ENCODE data around the gene PROSER1.
"Not testable (repeated sequence)": the region's sequence is repeated elsewhere in the genome, so short reads cannot be mapped to it uniquely, and the experiment has no call there.

PROSER1 gene

DNA sequence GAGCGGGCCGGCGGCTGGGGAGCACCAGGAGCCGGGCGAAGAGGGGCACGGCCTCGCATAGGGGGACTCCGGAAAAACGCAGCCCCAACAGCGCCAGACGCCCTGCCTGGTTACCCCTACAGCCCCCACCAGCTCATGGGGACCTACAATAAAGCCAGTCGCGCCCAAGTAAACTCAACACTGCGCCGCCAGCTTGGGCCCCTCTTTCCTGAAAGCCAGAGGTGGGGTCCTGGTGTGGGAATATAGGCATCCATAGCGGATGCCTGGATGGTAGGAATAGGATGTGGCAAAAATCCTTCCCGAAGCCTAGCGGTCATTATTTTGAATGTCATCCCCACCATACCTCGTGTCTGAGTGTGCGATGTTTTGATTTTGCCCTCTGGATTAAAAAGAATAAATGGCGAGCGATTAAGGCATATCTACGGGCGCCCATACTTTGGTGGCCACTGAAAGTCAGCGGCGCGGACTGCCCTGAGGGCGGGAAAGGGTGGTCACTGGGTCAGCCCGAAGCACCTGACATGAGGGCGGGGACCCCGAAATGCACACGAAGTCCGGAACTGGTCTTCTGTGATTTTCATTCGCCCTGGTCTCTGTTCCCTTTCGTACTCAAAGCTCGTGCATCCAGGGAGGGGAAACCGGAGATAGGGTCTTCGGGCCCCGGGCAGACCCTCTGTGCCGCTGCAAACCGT lies at the start of gene PROSER1, which contains the start of gene NHLRC3:
Gene PROSER1 (minus strand): TSS at position 210 of the 689 bp plus-strand sequence. CDS start 847 bp downstream, outside the sequence.
Gene NHLRC3 (plus strand): TSS at position 577 of the 689 bp plus-strand sequence. CDS start 184 bp downstream, outside the sequence.
- H3K36me3 Mint-ChIP-seq (ENCODE audit: low read depth): peaks cover 22% of the 10 kb centered on the region
- TF ChIP-seq, protein P1, sequence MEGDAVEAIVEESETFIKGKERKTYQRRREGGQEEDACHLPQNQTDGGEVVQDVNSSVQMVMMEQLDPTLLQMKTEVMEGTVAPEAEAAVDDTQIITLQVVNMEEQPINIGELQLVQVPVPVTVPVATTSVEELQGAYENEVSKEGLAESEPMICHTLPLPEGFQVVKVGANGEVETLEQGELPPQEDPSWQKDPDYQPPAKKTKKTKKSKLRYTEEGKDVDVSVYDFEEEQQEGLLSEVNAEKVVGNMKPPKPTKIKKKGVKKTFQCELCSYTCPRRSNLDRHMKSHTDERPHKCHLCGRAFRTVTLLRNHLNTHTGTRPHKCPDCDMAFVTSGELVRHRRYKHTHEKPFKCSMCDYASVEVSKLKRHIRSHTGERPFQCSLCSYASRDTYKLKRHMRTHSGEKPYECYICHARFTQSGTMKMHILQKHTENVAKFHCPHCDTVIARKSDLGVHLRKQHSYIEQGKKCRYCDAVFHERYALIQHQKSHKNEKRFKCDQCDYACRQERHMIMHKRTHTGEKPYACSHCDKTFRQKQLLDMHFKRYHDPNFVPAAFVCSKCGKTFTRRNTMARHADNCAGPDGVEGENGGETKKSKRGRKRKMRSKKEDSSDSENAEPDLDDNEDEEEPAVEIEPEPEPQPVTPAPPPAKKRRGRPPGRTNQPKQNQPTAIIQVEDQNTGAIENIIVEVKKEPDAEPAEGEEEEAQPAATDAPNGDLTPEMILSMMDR (IDR thresholded peaks at IDR 0.05): no peak

DNA sequence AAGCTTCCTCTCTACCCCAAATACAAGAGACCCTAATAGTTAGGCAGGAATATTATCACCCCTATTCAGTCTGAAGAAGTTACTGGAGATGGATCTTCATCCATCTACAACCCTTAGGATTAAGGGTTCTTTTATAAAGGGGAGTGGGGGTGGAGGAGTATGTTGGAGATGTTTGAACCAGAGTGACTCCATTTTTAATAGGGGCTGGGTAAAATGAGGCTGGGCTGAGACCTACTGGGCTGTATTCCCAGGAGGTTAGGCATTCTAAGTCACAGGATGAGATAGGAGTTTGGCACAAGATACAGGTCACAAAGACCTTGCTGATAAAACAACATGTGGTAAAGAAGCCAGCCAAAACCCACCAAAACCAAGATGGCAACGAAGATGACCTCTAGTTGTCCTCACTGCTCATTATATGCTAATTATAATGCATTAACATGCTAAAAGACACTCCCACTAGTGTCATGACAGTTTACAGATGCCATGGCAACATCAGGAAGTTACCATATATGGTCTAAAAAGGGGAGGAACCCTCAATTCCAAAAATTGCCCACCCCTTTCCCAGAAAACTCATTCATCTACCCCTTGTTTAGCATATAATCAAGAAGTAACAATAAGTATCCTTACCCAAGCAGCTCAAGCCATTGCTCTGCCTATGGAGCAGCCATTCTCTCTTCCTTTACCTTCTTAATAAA lies 48.5 kb upstream of the PROSER1 start:
- not testable (repeated sequence) for DNase-seq; H3K27me3 Mint-ChIP-seq (ENCODE audit: low read depth, poor library complexity); H3K4me3 Mint-ChIP-seq; H3K4me1 Mint-ChIP-seq; H3K36me3 Mint-ChIP-seq (ENCODE audit: low read depth); H3K27ac Mint-ChIP-seq
- peaks cover 31% of the 10 kb centered on the region for H3K9me3 Mint-ChIP-seq

More for the DNA sequence above, at the start of gene PROSER1, which contains the start of gene NHLRC3:
- Mint-ChIP-seq H3K27ac (peak within 1 kb of the TSS; percentile 100), H3K4me3 (peak within 1 kb of the TSS; percentile 99), H3K9me3 (no peaks in the 10 kb centered on the region), H3K4me1 (peaks cover 58% of the 10 kb centered on the region), H3K27me3 (ENCODE audit: low read depth, poor library complexity) (no peaks in the 10 kb centered on the region)
- peak; percentile 82 for DNase-seq

DNA sequence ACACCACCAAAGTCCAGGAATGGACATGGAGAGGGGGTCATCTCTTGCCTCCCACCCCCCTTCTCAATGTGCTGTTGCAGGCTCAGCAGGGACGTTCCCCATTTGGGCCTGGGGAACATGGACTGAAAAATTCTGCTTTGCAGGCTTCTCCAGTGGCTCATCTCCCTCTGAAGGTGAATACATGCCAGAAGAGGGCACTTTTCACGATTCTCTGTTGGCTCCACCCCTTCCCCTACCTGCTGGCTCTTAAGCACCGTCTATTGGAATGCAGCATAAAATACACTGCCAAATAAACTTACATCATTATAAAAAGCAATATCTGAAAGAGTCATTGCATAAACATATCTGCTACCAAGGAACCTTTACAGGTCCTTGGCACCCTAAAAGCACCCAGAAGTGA lies 36.1 kb upstream of the PROSER1 start:
- no peaks in the 10 kb centered on the region for H3K27me3 Mint-ChIP-seq (ENCODE audit: low read depth, poor library complexity)

DNA sequence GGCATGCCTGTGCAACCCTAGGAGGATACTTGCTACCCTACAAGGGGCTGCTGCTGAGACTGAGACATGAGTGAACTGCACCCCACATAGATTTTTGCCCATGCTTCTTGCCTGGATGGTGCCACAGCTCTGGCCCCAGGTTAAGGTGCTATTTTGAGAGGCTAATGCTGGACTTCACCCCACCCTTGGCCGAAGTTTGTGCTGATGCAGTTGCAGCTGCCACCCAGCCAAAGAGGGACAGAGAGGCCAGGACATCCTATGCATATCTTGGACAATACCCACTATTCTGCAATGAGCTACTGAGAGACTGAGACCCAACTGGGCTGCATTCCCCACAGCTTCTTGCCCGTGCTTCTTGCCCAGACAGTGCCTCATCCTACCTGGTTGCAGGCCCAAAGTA lies 35.0 kb upstream of the PROSER1 start:
- no peak for DNase-seq
- H3K36me3 Mint-ChIP-seq (ENCODE audit: low read depth): no peaks in the 10 kb centered on the region
- TF ChIP-seq, protein P1 (IDR thresholded peaks at IDR 0.05): no peak
- H3K4me1 Mint-ChIP-seq: no peaks in the 10 kb centered on the region
- no peak overlapping the region for H3K27ac Mint-ChIP-seq
- no peaks in the 10 kb centered on the region for H3K27me3 Mint-ChIP-seq (ENCODE audit: low read depth, poor library complexity)
- no peak overlapping the region for H3K4me3 Mint-ChIP-seq
- peaks cover 4% of the 10 kb centered on the region for H3K9me3 Mint-ChIP-seq

More for the DNA sequence above, 36.1 kb upstream of the PROSER1 start:
- H3K9me3 Mint-ChIP-seq: peaks cover 4% of the 10 kb centered on the region
- TF ChIP-seq, protein P1 (IDR thresholded peaks at IDR 0.05): no peak
- no peak overlapping the region for H3K27ac Mint-ChIP-seq
- no peak for DNase-seq
- H3K4me3 Mint-ChIP-seq: no peak overlapping the region
- H3K36me3 Mint-ChIP-seq (ENCODE audit: low read depth): no peaks in the 10 kb centered on the region
- H3K4me1 Mint-ChIP-seq: no peaks in the 10 kb centered on the region

DNA sequence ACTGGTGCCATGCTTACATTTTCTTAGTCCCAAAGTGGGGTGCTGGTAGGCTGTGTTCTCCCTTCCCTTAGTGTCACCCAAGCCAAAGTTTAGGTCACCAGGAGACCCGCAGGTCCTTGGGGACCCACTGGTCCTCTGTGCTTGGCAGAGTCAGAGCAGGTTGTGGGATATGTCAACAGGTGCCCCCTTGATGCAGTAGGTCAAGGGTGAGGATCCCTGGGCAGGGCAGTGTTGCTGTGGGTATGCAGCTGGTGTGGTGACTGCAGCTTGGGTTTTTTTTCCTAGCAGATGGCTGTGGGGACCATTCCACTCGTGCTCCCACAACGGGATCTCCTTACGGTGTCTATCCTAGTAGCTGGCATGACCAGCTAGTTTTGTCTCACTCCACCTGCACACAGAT lies 24.1 kb upstream of the PROSER1 start:
- no peak for DNase-seq
- Mint-ChIP-seq H3K4me1 (peaks cover 7% of the 10 kb centered on the region), H3K4me3 (no peak overlapping the region), H3K27ac (no peak overlapping the region), H3K27me3 (ENCODE audit: low read depth, poor library complexity) (no peaks in the 10 kb centered on the region), H3K9me3 (peaks cover 27% of the 10 kb centered on the region), H3K36me3 (ENCODE audit: low read depth) (peaks cover 36% of the 10 kb centered on the region)
- TF ChIP-seq, protein P1 (IDR thresholded peaks at IDR 0.05): no peak

DNA sequence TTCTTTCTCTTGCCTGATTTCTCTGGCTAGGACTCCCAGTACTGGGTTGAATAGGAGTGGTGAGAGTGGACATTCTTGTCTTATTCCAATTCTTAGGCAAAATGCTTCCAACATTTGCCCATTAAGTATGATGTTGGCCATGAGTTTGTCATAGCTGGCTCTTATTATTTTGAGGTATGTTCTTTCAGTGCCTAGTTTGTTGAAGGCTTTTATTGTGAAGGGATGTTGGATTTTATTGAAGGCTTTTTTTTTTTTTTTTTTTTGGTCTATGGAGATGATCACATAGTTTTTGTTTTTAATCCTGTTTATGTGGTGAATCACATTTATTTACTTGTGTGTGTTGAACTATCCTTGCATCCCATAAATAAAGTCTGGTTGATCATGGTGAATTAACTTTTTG lies 20.2 kb upstream of the PROSER1 start:
- no peaks in the 10 kb centered on the region for H3K27me3 Mint-ChIP-seq (ENCODE audit: low read depth, poor library complexity)
- H3K4me3 Mint-ChIP-seq: no peak overlapping the region
- TF ChIP-seq, protein P1 (IDR thresholded peaks at IDR 0.05): no peak
- H3K36me3 Mint-ChIP-seq (ENCODE audit: low read depth): peaks cover 44% of the 10 kb centered on the region
- H3K4me1 Mint-ChIP-seq: no peaks in the 10 kb centered on the region
- H3K9me3 Mint-ChIP-seq: peaks cover 34% of the 10 kb centered on the region
- DNase-seq: no peak
- no peak overlapping the region for H3K27ac Mint-ChIP-seq

Data from nephron progenitor cell (in vitro differentiated cells).